Heart right ventricle (tissue), 16 donors: Measurements from ENCODE around the gene OCLN. TPM values are rescaled to one million over a fixed set of nuclear protein-coding genes. Genes with fewer than 3 reads are reported as not detected.
"Not testable (repeated sequence)": the region's sequence is repeated elsewhere in the genome, so short reads cannot be mapped to it uniquely, and the experiment has no call there.

Experiments used
- ATAC-seq, 8 donors: fragments of 200-7000 bp; cut with Tn5 transposase; one replicate each; pipeline ENCODE4 v1.9.1; 2020; ENCODE audit warnings: mild to moderate bottlenecking in 8 of 8, moderate library complexity in 8 of 8, moderate number of reproducible peaks in 1 of 8
- DNase-seq, 2 donors: peaks; one replicate each; pipeline ENCODE4 v3.0.0-alpha.2; 2020
- H3K27ac ChIP-seq, 10 donors: fragments of 200-600 bp; sonication (generic) in 2 of 10; one replicate each; pipeline versions ENCODE4 v1.5.0 to v1.8.0; 2020 to 2022; ENCODE audit warnings: mild to moderate bottlenecking in 3 of 10
- H3K27me3 ChIP-seq, 7 donors: fragments of 200-600 bp; one replicate each; pipeline ENCODE4 v1.8.0; 2021 to 2022; ENCODE audit warnings: mild to moderate bottlenecking in 2 of 7
- H3K36me3 ChIP-seq, 9 donors: fragments of 200-600 bp; sonication (generic) in 1 of 9; one replicate each; pipeline versions ENCODE4 v1.5.0 to v1.8.0; 2020 to 2022; ENCODE audit warnings: mild to moderate bottlenecking in 2 of 9
- H3K4me1 ChIP-seq, 9 donors: fragments of 200-600 bp; sonication (generic) in 1 of 9; one replicate each; pipeline versions ENCODE4 v1.5.0 to v1.8.0; 2020 to 2022; ENCODE audit warnings: mild to moderate bottlenecking in 4 of 9
- H3K4me3 ChIP-seq, 10 donors: fragments of 200-600 bp; sonication (generic) in 2 of 10; one replicate each; pipeline versions ENCODE4 v1.5.0 to v1.8.0; 2020 to 2022; ENCODE audit warnings: mild to moderate bottlenecking in 7 of 10, moderate library complexity in 2 of 10
- H3K9me3 ChIP-seq, 11 donors: fragments of 200-600 bp in 10 of 11; sonication (generic) in 2 of 11; one replicate each; pipeline versions ENCODE4 v1.5.0 to v1.8.0; 2013 to 2022; ENCODE audit warnings: mild to moderate bottlenecking in 2 of 11, control low read depth in 1 of 11, moderate library complexity in 1 of 11
- WGBS, 2 donors: extraction: QIAGEN DNeasy Blood & Tissue Kit; methylation state at CpG; one replicate each; pipeline ENCODE4 v1.1.7; 2013; ENCODE audit warnings: inconsistent platforms in 1 of 2; 5-methylcytosine and 5-hydroxymethylcytosine counted together
- intact Hi-C, 10 donors: fragments of 100-400 bp; cut with DNase I; formaldehyde crosslinking; loops; one replicate each; pipeline versions ENCODE4 v1.11.1 to v1.14.2; 2022
- polyA plus RNA-seq, 2 donors: library from polyadenylated mRNA; stranded (reverse); fragments of 200-250 nt; gene quantifications; one replicate each; pipeline ENCODE4 v1.2.3, GENCODE V29; 2013
- total RNA-seq, 10 donors: library from RNA; stranded (reverse); fragmentation: NEBNext Ultra II Directional in 3 of 10; extraction: Animal tissue kit (Norgen Biotek cat#: 25700) in 3 of 10; gene quantifications; one replicate each; pipeline versions ENCODE4 v1.2.1 to v1.2.4, GENCODE V29; 2021 to 2023
- TF ChIP-seq, protein P1 (sequence below), 9 donors: fragments of 200-600 bp; sonication (generic) in 2 of 9; IDR thresholded peaks; one replicate each; pipeline versions ENCODE4 v1.5.0 to v1.8.0; 2021 to 2022; ENCODE audit warnings: antibody characterized with exemption in 9 of 9, mild to moderate bottlenecking in 5 of 9, moderate library complexity in 1 of 9
- donor health status: Arrhythmogenic right ventricular cardiomyopathy.
- donor health status: ischemic (EF 13 %, LVEDD 7.1; RV severe dilation, severe dysfunction).
- donor health status: healthy with polysubstance abuse.
- donor health status: DM: no; HTN: yes; CAD: no.
- donor health status: DM: no; HTN: no; CAD: no.
- donor health status: ischemic (EF 25% LVEDD 6.9; RV normal size, moderate dysfunction).
- donor health status: ischemic (EF 25% LVEDD 5.7; RV mildly dilated, moderate dysfunction).
- donor health status: healthy.
- donor health status: DM: yes; HTN: yes; CAD: no.
- donor health status: Ischemic cardiomyopathy.
- donor health status: ischemic (EF 35%, LVEDD 5.7; RV mildly dilated, moderate dysfunction).
- donor health status: nonischemic (EF 11% LVEDD 7.7; RV severe dilation, severe dysfunction).
- donor health status: DM: yes; HTN: yes; CAD: no.
- donor health status: PGD.
- donor health status: ischemic (EF 29% LVEDD 5.4; RV normal size, mild dysfunction).
- donor health status: nonischemic (EF 23%, LVEDD 6.1; RV moderate dilation, normal function).

The OCLN gene
- total and polyA plus RNA-seq, 12 donors = 0.30 to 6.5 (median 1.9) TPM

DNA sequence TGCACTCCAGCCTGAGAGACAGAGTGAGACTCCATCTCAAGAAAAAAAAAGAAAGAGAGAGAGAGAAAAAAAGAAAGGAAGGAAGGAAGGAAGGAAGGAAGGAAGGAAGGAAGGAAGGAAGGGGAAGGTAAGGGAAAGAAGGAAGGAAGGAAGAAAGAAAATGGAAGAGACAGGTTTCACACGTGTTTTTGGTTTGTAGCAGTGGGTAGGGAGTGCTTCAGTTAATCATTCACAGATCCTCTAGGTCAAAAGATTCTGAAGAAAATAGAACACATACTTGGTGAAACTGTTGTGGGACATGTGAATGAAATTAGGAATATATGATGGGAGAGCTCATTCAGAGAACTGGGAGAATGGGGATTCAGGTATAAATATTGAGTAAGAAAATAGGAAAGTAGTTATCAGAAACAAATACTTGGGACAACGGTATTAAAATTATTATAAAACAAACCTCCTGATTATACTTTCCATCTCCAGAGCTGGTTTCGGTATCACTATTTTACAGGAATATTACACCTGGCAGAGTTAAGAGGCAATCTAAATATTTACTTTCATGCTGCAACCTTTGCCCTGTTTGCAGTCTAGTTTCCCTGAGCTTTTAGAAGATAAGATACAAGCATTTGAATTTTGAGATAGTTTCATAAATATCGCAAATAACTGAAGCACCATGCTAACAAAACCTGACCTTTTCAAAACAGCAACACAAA, 40.5 kb upstream of the OCLN start:
- ATAC-seq = no peak
- no peak overlapping the region for H3K4me3 ChIP-seq

DNA sequence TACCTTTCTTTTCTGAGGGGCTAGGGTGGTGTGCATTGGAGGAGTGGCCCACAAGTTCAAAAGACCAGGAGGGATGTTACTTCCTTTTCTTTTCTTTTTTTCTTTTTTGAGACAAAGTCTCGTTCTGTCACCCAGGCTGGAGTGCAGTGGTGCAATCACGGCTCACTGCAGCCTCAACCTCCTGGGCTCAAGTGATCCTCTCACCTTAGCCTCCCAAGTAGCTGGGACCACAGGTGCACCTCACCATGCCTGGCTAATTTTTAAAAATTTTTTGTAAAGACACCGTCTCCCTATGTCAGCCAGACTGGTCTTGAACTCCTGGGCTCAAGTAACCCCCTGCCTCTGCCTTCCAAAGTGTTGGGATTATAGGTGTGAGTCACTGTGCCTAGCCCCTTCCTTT, 39.1 kb upstream of the OCLN start:
- intact Hi-C loops, ATAC-seq, H3K9me3 ChIP-seq, H3K27ac ChIP-seq, H3K36me3 ChIP-seq, DNase-seq, H3K27me3 ChIP-seq, H3K4me3 ChIP-seq, H3K4me1 ChIP-seq: not testable (repeated sequence)
- WGBS, 2 donors = 80 to 88% methylated on average over 3 of the region's 3 CpGs

More for the DNA sequence above, 40.5 kb upstream of the OCLN start:
- Histone ChIP-seq H3K4me1 (no peaks in the 10 kb centered on the region), H3K36me3 (no peaks in the 10 kb centered on the region), H3K27ac (no peak overlapping the region), H3K9me3 (no peaks in the 10 kb centered on the region), H3K27me3 (peaks cover 0 to 5% (median 0%) of the 10 kb centered on the region in 7 donors)
- intact Hi-C loops = no loop called here
- TF ChIP-seq, protein P1, sequence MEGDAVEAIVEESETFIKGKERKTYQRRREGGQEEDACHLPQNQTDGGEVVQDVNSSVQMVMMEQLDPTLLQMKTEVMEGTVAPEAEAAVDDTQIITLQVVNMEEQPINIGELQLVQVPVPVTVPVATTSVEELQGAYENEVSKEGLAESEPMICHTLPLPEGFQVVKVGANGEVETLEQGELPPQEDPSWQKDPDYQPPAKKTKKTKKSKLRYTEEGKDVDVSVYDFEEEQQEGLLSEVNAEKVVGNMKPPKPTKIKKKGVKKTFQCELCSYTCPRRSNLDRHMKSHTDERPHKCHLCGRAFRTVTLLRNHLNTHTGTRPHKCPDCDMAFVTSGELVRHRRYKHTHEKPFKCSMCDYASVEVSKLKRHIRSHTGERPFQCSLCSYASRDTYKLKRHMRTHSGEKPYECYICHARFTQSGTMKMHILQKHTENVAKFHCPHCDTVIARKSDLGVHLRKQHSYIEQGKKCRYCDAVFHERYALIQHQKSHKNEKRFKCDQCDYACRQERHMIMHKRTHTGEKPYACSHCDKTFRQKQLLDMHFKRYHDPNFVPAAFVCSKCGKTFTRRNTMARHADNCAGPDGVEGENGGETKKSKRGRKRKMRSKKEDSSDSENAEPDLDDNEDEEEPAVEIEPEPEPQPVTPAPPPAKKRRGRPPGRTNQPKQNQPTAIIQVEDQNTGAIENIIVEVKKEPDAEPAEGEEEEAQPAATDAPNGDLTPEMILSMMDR (IDR thresholded peaks at IDR 0.05) = no peak
- DNase-seq = no peak
- 80 to 81% methylated on average over 4 of the region's 4 CpGs for WGBS, 2 donors

DNA sequence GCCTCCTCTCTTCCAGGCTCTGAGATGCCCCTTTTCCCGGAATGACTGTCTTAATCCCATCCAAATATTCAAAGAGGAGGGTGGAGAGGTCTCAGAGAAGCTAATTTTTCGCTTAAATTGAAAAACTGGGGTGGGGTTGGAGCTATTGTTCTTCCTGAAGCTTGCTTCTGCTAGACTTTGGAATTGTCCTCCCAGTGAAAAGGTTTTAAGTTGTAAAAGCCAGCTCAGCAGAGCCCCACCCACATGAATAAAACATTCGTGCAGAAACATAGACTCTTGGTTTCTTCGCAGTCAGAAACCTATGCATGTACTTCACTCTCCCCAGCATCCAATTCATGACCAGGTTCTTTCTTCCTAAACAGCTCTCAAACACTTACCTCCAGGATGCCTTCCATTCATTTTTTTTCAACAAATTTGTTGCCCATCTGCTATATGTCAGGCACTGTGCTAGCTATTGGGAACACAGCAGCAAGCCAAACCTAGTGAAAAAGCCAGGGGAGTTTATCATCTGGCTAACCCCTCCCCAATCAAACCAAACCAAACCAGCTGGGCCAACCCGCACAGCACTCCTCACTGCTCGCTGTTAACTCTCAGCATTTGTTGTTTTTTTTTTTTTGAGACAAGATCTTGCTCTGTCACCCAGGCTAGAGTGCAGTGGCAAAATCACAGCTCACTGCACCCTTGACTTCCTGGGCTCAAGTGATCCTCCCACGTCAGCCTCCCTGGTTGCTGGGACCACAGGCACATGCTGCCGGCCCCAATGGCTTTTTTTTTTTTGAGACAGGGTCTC, 37.9 kb upstream of the OCLN start:
- H3K9me3 ChIP-seq = no peaks in the 10 kb centered on the region
- WGBS, 2 donors = 68 to 73% methylated on average over 8 of the region's 8 CpGs
- peaks cover 0 to 5% (median 0%) of the 10 kb centered on the region in 7 donors for H3K27me3 ChIP-seq
- intact Hi-C loops = no loop called here
- H3K36me3 ChIP-seq = no peaks in the 10 kb centered on the region
- ATAC-seq (no peak), DNase-seq (no peak)
- H3K4me1 ChIP-seq = no peaks in the 10 kb centered on the region
- TF ChIP-seq, protein P1 (IDR thresholded peaks at IDR 0.05) = no peak
- no peak overlapping the region for H3K4me3 ChIP-seq
- no peak overlapping the region for H3K27ac ChIP-seq

DNA sequence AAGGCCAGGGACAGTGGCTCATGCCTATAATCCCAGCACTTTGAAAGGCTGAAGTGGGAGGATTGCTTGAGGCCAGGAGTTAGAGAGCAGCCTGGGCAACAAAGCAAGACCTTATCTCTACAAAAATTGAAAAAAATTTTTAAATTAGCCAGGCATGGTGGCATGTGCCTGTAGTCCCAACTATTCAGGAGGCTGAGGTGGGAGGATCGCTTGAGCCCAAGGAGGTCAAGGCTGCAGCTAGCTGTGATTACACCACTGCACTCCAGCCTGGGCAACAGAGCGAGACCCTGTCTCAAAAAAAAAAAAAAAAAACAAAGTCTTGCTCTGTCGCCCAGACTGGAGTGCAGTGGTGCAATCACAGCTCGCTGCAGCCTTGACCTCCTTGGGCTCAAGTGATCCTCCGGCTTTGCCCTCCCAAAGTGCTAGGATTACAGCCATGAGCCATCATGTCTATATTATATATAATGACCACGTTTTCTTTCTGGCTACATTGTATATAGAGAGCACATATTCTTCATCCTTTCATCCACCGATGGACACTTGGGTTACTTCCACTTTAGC, 37.1 kb upstream of the OCLN start:
- H3K36me3 ChIP-seq, intact Hi-C loops, H3K27me3 ChIP-seq, H3K4me3 ChIP-seq, H3K9me3 ChIP-seq, DNase-seq, H3K27ac ChIP-seq, H3K4me1 ChIP-seq, ATAC-seq: not testable (repeated sequence)
- 88 to 93% methylated on average over 6 to 7 of the region's 7 CpGs for WGBS, 2 donors

DNA sequence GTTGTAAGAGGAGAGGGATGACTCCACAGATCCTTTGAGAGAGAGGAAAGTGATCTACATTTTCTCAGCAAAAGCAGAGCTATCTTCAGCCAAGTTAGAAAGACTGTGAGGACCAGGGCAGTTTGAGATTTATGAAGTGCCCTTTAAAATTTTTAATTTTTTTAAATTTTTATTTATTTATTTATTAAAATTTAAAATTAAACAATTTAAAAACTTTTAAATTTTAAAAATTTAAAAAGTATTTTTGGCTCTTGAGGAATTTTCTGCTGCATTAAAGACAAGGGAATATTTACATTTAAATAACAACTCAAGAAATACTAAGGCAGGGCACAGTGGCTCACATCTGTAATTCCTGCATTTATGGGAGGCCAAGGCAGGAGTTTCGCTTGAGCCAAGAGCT, 30.4 kb upstream of the OCLN start:
- intact Hi-C loops = loop anchor here in 1 of 10 donors (10.0 kb wide), 1 partner anchor 53 kb away; no protein-coding TSS in a partner anchor
- Histone ChIP-seq H3K36me3 (no peaks in the 10 kb centered on the region), H3K4me1 (no peaks in the 10 kb centered on the region), H3K27ac (no peak overlapping the region), H3K4me3 (no peak overlapping the region), H3K27me3 (no peaks in the 10 kb centered on the region), H3K9me3 (no peaks in the 10 kb centered on the region)
- TF ChIP-seq, protein P1 (IDR thresholded peaks at IDR 0.05) = no peak
- WGBS, 2 donors = 95 to 100% methylated on average over 1 of the region's 1 CpG
- ATAC-seq = no peak
- no peak for DNase-seq

GRCh38 chr5:69466375-69466774, 26.2 kb upstream of the OCLN start:
- H3K27me3 ChIP-seq, H3K4me3 ChIP-seq, H3K27ac ChIP-seq, DNase-seq, H3K4me1 ChIP-seq, H3K9me3 ChIP-seq, ATAC-seq, H3K36me3 ChIP-seq: not testable (repeated sequence)
- intact Hi-C loops = loop anchor here in 1 of 10 donors (10.0 kb wide), 1 partner anchor 48 kb away; no protein-coding TSS in a partner anchor
- WGBS, 2 donors = 90 to 91% methylated on average over 3 of the region's 3 CpGs
